Brain microvascular endothelial cell (primary cell): Measurements from ENCODE around the gene PATL1.

ENCODE experiments used
- DNase-seq: peaks from one replicate; pipeline ENCODE4 v3.0.0-alpha.2; 2020
- H3K27ac ChIP-seq: fragments of 250-450 bp; sonication (Bioruptor Pico); 2 replicates; pipeline ENCODE4 v1.5.1; 2020; ENCODE audit warnings: mild to moderate bottlenecking, moderate library complexity
- H3K27me3 ChIP-seq: fragments of 250-450 bp; sonication (Bioruptor Pico); replicated peaks from 2 replicates; pipeline ENCODE4 v1.5.1; 2020; ENCODE audit warnings: mild to moderate bottlenecking
- H3K36me3 ChIP-seq: fragments of 250-450 bp; sonication (Bioruptor Pico); replicated peaks from 2 replicates; pipeline ENCODE4 v1.5.1; 2020; ENCODE audit warnings: mild to moderate bottlenecking
- H3K4me3 ChIP-seq: 2 replicates; pipeline ENCODE4 v1.5.1; 2011; ENCODE audit warnings: low read depth, mild to moderate bottlenecking, control low read depth, low read length, moderate library complexity
- in situ Hi-C: cut with HindIII; loops from 2 replicates; pipeline ENCODE4 v1.10.0; 2017; ENCODE audit warnings: low sequenced_read_pairs, low pct_ligation_motif_present
- TF ChIP-seq, protein P1 (sequence below): IDR thresholded peaks from 2 replicates; pipeline ENCODE4 v1.5.1; 2011; ENCODE audit warnings: low read depth, mild to moderate bottlenecking, moderate library complexity, low read length, control low read depth, inconsistent platforms; ENCODE audit errors: missing control alignments

PATL1 gene

GRCh38 chr11:59668188-59668949, 468 bp downstream of the PATL1 start:
- H3K27me3 ChIP-seq, result no peaks in the 10 kb centered on the region
- H3K36me3 ChIP-seq, result peaks cover 26% of the 10 kb centered on the region
- H3K4me3 ChIP-seq, result peak overlapping the region; percentile 80
- TF ChIP-seq, protein P1, sequence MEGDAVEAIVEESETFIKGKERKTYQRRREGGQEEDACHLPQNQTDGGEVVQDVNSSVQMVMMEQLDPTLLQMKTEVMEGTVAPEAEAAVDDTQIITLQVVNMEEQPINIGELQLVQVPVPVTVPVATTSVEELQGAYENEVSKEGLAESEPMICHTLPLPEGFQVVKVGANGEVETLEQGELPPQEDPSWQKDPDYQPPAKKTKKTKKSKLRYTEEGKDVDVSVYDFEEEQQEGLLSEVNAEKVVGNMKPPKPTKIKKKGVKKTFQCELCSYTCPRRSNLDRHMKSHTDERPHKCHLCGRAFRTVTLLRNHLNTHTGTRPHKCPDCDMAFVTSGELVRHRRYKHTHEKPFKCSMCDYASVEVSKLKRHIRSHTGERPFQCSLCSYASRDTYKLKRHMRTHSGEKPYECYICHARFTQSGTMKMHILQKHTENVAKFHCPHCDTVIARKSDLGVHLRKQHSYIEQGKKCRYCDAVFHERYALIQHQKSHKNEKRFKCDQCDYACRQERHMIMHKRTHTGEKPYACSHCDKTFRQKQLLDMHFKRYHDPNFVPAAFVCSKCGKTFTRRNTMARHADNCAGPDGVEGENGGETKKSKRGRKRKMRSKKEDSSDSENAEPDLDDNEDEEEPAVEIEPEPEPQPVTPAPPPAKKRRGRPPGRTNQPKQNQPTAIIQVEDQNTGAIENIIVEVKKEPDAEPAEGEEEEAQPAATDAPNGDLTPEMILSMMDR, result peak; percentile 43
- in situ Hi-C loops, result no loop called here
- peak; percentile 28 for DNase-seq
- peak overlapping the region; percentile 96 for H3K27ac ChIP-seq

GRCh38 chr11:59667812-59668187, 1.0 kb downstream of the PATL1 start:
- Histone ChIP-seq H3K27ac (no peak overlapping the region), H3K27me3 (no peaks in the 10 kb centered on the region), H3K36me3 (peaks cover 31% of the 10 kb centered on the region), H3K4me3 (peak overlapping the region; percentile 80)
- TF ChIP-seq, protein P1, result no peak
- no peak for DNase-seq
- in situ Hi-C loops, result no loop called here

GRCh38 chr11:59666969-59667368, 1.9 kb downstream of the PATL1 start:
- no peak for DNase-seq
- in situ Hi-C loops, result no loop called here
- H3K27ac ChIP-seq, result peak overlapping the region; percentile 6
- peaks cover 34% of the 10 kb centered on the region for H3K36me3 ChIP-seq
- TF ChIP-seq, protein P1, result no peak
- H3K4me3 ChIP-seq, result no peak overlapping the region
- no peaks in the 10 kb centered on the region for H3K27me3 ChIP-seq

- in situ Hi-C loops, result no loop called here
- H3K4me3 ChIP-seq, result no peak overlapping the region
- no peak for DNase-seq
- no peaks in the 10 kb centered on the region for H3K27me3 ChIP-seq
- no peak overlapping the region for H3K27ac ChIP-seq
- TF ChIP-seq, protein P1, result no peak
- peaks cover 70% of the 10 kb centered on the region for H3K36me3 ChIP-seq
Measured at GRCh38 chr11:59660621-59661020, 8.2 kb downstream of the PATL1 start.

- H3K4me3 ChIP-seq, result no peak overlapping the region
- no peak overlapping the region for H3K27ac ChIP-seq
- H3K36me3 ChIP-seq, result peaks cover 71% of the 10 kb centered on the region
- TF ChIP-seq, protein P1, result no peak
- no peak for DNase-seq
- H3K27me3 ChIP-seq, result no peaks in the 10 kb centered on the region
- in situ Hi-C loops, result no loop called here
Measured at GRCh38 chr11:59659981-59660380, 8.9 kb downstream of the PATL1 start.

- in situ Hi-C loops, result no loop called here
- no peak overlapping the region for H3K27ac ChIP-seq
- no peak overlapping the region for H3K4me3 ChIP-seq
- H3K27me3 ChIP-seq, result no peaks in the 10 kb centered on the region
- no peak for DNase-seq
- peaks cover 73% of the 10 kb centered on the region for H3K36me3 ChIP-seq
- TF ChIP-seq, protein P1, result no peak
Measured at GRCh38 chr11:59658036-59658435, 10.8 kb downstream of the PATL1 start.
